ENCODE measurements around the gene TMEM109. TPM values are rescaled to one million over a fixed set of nuclear protein-coding genes. Genes with fewer than 3 reads are reported as not detected.
"Not testable (repeated sequence)": the region's sequence is repeated elsewhere in the genome, so short reads cannot be mapped to it uniquely, and the experiment has no call there.

The TMEM109 gene
- total RNA-seq, 1 experiment from 2014 or later = 81.6 TPM

- DNase-seq (ENCODE audit: low read depth) = not testable (repeated sequence)
Measured at GRCh38 chr11:60909680-60910280, 4.2 kb upstream of the TMEM109 start.

GRCh38 chr11:60910281-60910687 lies 3.7 kb upstream of the TMEM109 start:
- no peak for DNase-seq (ENCODE audit: low read depth)

- DNase-seq (ENCODE audit: low read depth) = no peak
Measured at GRCh38 chr11:60910711-60911380, 3.1 kb upstream of the TMEM109 start.

GRCh38 chr11:60912223-60912850 lies 1.6 kb upstream of the TMEM109 start:
- no peak for DNase-seq (ENCODE audit: low read depth)

GRCh38 chr11:60912851-60913528 lies 968 bp upstream of the TMEM109 start:
- DNase-seq (ENCODE audit: low read depth) = no peak

- no peak for DNase-seq (ENCODE audit: low read depth)
Measured at GRCh38 chr11:60914633-60915247, 782 bp downstream of the TMEM109 start.

GRCh38 chr11:60915248-60915914 lies 1.4 kb downstream of the TMEM109 start:
- peak; percentile 72 for DNase-seq (ENCODE audit: low read depth)

GRCh38 chr11:60916669-60917206 lies 2.8 kb downstream of the TMEM109 start:
- DNase-seq (ENCODE audit: low read depth) = no peak

GRCh38 chr11:60917267-60917666 lies 3.3 kb downstream of the TMEM109 start:
- no peak for DNase-seq (ENCODE audit: low read depth)

- no peak for DNase-seq (ENCODE audit: low read depth)
Measured at GRCh38 chr11:60918251-60918938, 4.4 kb downstream of the TMEM109 start.

GRCh38 chr11:60918939-60919265 lies 4.9 kb downstream of the TMEM109 start:
- peak; percentile 52 for DNase-seq (ENCODE audit: low read depth)

GRCh38 chr11:60919320-60919719 lies 5.4 kb downstream of the TMEM109 start:
- DNase-seq (ENCODE audit: low read depth) = no peak

GRCh38 chr11:60919956-60920355 lies 6.0 kb downstream of the TMEM109 start:
- no peak for DNase-seq (ENCODE audit: low read depth)

GRCh38 chr11:60921259-60921658 lies 7.3 kb downstream of the TMEM109 start:
- no peak for DNase-seq (ENCODE audit: low read depth)

GRCh38 chr11:60921777-60922335 lies 7.9 kb downstream of the TMEM109 start:
- DNase-seq (ENCODE audit: low read depth) = no peak

- DNase-seq (ENCODE audit: low read depth) = no peak
Measured at GRCh38 chr11:60922906-60923305, 8.9 kb downstream of the TMEM109 start.

GRCh38 chr11:60923326-60923725 lies 9.4 kb downstream of the TMEM109 start:
- DNase-seq (ENCODE audit: low read depth) = no peak

GRCh38 chr11:60923800-60924109 lies 9.8 kb downstream of the TMEM109 start:
- DNase-seq (ENCODE audit: low read depth) = no peak

GRCh38 chr11:60924110-60924905 lies 10.3 kb downstream of the TMEM109 start, which contains the start of gene TMEM132A:
Gene TMEM132A, plus strand, starts transcription at chr11:60924460. Its CDS starts 174 bp downstream, at chr11:60924634.
- peak; percentile 75 for DNase-seq (ENCODE audit: low read depth)

Measured in RPMI7951 (cell line).